Measurements from ENCODE around the gene UBXN10. TPM values are rescaled to one million over a fixed set of nuclear protein-coding genes. Genes with fewer than 3 reads are reported as not detected.
"Not testable (repeated sequence)": the region's sequence is repeated elsewhere in the genome, so short reads cannot be mapped to it uniquely, and the experiment has no call there.

Gene UBXN10
- total and polyA plus RNA-seq, 2 experiments from 2014 or later, result 1.3 to 1.8 TPM

DNA sequence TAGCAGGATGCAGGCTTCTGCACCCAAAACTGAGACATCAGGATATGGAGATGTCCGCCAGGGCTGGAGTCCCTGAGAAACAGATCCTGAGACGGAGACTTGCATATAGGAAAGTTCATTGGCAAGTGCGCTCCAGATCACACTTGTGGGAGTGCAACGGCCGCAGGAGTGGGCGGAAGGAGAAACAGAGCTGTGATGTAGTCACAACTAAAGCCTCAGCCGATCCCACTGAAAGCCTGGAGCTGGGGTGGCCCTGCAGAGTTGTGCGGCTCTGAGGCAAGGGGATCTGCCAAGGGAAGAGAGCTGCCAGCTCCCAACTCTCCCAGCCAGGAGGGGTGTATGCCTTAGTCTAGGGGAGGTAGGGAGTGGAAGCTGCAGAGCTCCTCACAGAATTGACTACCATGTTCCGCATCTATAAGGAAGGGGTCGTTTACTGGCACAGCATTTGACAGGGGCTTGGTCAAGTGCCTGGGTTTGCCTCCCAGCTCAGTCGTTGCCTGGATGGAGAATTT, 42.5 kb downstream of the UBXN10 start:
- no peaks in the 10 kb centered on the region for H3K36me3 ChIP-seq
- TF ChIP-seq, protein P1, sequence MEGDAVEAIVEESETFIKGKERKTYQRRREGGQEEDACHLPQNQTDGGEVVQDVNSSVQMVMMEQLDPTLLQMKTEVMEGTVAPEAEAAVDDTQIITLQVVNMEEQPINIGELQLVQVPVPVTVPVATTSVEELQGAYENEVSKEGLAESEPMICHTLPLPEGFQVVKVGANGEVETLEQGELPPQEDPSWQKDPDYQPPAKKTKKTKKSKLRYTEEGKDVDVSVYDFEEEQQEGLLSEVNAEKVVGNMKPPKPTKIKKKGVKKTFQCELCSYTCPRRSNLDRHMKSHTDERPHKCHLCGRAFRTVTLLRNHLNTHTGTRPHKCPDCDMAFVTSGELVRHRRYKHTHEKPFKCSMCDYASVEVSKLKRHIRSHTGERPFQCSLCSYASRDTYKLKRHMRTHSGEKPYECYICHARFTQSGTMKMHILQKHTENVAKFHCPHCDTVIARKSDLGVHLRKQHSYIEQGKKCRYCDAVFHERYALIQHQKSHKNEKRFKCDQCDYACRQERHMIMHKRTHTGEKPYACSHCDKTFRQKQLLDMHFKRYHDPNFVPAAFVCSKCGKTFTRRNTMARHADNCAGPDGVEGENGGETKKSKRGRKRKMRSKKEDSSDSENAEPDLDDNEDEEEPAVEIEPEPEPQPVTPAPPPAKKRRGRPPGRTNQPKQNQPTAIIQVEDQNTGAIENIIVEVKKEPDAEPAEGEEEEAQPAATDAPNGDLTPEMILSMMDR (IDR thresholded peaks at IDR 0.05; ENCODE audit: low read depth, low read length), result no peak
- DNase-seq (ENCODE audit: low read depth in 1 of 2, low spot score in 1 of 2), result no peak
- no peaks in the 10 kb centered on the region for H3K9me3 ChIP-seq (ENCODE audit: low read depth)
- no peak overlapping the region for H3K27ac ChIP-seq
- peaks cover 21% of the 10 kb centered on the region for H3K27me3 ChIP-seq
- H3K4me1 ChIP-seq (ENCODE audit: low read depth), result no peaks in the 10 kb centered on the region
- no peak overlapping the region for H3K4me3 ChIP-seq

DNA sequence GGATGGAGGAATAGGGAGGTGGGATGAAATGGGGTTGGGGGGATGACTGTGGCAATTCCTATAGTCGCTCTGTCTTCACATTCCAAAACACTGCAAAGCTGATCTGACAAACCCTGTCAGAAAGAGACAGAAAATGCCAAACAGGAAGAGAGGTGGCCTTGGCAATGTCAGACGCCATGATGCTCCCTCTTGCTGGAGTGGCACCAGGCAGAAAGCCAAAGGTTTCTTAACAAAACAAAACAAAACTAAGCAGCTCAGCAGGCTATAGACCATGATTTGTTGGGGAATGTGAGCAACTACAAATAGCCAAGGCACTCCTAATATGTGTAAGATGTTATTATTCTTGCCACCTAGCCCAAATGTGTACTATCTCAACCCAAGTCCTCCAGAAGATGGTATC, 43.3 kb downstream of the UBXN10 start:
- Histone ChIP-seq H3K27me3 (peaks cover 16% of the 10 kb centered on the region), H3K4me3 (no peak overlapping the region), H3K4me1 (ENCODE audit: low read depth) (no peaks in the 10 kb centered on the region), H3K9me3 (ENCODE audit: low read depth) (no peaks in the 10 kb centered on the region), H3K36me3 (no peaks in the 10 kb centered on the region), H3K27ac (no peak overlapping the region)
- no peak for DNase-seq (ENCODE audit: low read depth in 1 of 2, low spot score in 1 of 2)
- TF ChIP-seq, protein P1 (IDR thresholded peaks at IDR 0.05; ENCODE audit: low read depth, low read length), result no peak

DNA sequence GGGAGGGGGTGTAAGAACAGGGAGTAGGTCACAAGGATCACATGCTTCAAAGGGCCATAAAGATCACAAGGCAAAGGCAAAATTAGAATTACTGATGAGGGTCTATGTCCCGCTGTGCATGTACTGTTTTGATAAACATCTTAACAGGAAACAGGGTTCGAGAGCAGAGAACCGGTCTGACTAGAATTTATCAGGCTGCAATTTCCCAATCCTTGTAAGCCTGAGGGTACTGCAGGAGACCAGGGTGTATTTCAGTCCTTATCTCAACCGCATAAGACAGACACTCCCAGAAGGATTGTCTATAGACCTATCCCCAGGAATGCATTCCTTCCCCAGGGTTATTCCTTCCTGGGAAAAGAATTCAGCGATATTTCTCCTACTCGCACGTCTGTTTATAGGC, 46.7 kb downstream of the UBXN10 start:
- DNase-seq (ENCODE audit: low read depth in 1 of 2, low spot score in 1 of 2); H3K36me3 ChIP-seq; H3K27me3 ChIP-seq; H3K9me3 ChIP-seq (ENCODE audit: low read depth); H3K4me3 ChIP-seq; H3K27ac ChIP-seq; H3K4me1 ChIP-seq (ENCODE audit: low read depth): not testable (repeated sequence)

DNA sequence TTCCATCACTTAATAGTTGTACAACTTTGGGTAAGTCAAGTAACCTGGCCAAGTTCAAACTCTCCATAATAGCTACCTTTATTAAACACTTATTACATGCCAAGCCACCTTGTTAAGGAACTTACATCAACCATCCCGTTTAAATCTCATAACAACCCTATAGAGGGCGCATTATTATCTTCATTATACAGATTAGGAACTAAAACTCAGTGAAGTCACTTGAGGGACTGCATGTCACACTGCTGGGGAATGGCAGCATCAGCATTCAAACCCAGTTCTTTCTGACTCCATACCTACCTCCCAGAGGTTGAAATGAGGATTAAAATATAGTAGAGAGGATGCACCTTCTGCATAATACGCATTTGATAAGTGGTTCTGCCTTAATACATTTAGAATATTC, 47.5 kb downstream of the UBXN10 start:
- H3K4me3 ChIP-seq, result no peak overlapping the region
- TF ChIP-seq, protein P1 (IDR thresholded peaks at IDR 0.05; ENCODE audit: low read depth, low read length), result peak; percentile 43
- peak in 1 of 2 donors; percentile 28 for DNase-seq (ENCODE audit: low read depth in 1 of 2, low spot score in 1 of 2)
- no peak overlapping the region for H3K27ac ChIP-seq
- H3K4me1 ChIP-seq (ENCODE audit: low read depth), result peaks cover 7% of the 10 kb centered on the region
- no peaks in the 10 kb centered on the region for H3K36me3 ChIP-seq
- H3K9me3 ChIP-seq (ENCODE audit: low read depth), result no peaks in the 10 kb centered on the region
- H3K27me3 ChIP-seq, result peaks cover 8% of the 10 kb centered on the region

DNA sequence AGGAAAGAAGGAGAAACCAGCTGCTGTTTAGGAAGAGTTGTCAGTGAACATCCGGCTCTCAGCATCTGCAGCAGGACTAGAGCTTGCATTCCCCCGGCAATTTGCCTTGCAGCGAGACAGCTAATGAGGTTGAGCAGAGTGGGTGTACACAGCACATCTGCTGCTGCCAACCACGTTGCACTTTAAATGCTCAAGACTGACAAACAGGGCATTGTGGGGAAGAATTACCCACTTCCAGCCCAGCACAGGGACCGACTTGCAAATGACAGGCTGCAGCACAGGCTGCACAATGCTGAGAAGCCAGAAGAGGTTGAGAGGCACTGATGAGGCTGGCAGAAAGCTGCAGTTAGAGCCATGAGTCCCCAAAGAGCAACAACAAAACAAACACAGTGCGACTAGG, 48.0 kb downstream of the UBXN10 start:
- H3K27ac ChIP-seq, result no peak overlapping the region
- H3K4me3 ChIP-seq, result no peak overlapping the region
- TF ChIP-seq, protein P1 (IDR thresholded peaks at IDR 0.05; ENCODE audit: low read depth, low read length), result no peak
- peaks cover 4% of the 10 kb centered on the region for H3K27me3 ChIP-seq
- no peak for DNase-seq (ENCODE audit: low read depth in 1 of 2, low spot score in 1 of 2)
- no peaks in the 10 kb centered on the region for H3K36me3 ChIP-seq
- peaks cover 7% of the 10 kb centered on the region for H3K4me1 ChIP-seq (ENCODE audit: low read depth)
- H3K9me3 ChIP-seq (ENCODE audit: low read depth), result no peaks in the 10 kb centered on the region

DNA sequence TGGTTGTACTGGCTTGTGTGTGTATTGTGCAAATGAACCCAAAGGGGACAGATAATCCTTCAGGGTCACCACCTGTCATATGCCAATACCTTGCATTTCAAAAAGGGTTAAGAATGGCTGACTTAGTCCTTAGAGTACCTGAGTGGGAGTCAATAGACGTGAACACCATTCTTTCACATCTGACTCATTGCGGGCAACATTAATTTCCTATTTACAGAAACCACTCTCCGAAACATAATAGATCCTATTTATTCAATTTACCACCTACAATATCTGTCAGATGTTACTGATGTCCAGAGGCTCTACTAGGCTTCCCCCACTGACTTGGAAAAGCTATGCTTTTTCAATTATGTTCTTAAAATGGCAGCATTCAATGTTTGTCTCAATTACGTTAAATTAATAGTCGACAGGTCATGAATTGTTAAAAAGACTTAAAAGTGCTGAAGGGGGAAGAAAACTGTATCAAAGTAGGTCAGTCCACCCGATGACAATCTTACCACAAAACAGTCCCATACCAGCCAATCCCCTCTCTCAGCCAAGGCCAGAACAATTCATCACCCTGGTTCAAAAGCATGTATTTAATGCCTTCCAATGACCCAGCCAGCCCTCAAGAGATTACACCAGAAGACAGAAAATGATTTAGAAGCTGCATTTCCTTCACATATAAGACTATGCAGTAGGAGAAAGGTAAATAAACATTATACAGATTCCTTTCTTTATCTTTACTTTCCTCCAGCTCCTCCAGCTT, 49.1 kb downstream of the UBXN10 start:
- H3K27ac ChIP-seq, result no peak overlapping the region
- H3K27me3 ChIP-seq, result no peaks in the 10 kb centered on the region
- TF ChIP-seq, protein P1 (IDR thresholded peaks at IDR 0.05; ENCODE audit: low read depth, low read length), result no peak
- H3K4me1 ChIP-seq (ENCODE audit: low read depth), result peaks cover 7% of the 10 kb centered on the region
- no peak for DNase-seq (ENCODE audit: low read depth in 1 of 2, low spot score in 1 of 2)
- no peaks in the 10 kb centered on the region for H3K9me3 ChIP-seq (ENCODE audit: low read depth)
- no peak overlapping the region for H3K4me3 ChIP-seq
- no peaks in the 10 kb centered on the region for H3K36me3 ChIP-seq

Measured in cardiac muscle cell (in vitro differentiated cells and primary cell).